ENCODE data around the gene DZIP1L.

DZIP1L gene

DNA sequence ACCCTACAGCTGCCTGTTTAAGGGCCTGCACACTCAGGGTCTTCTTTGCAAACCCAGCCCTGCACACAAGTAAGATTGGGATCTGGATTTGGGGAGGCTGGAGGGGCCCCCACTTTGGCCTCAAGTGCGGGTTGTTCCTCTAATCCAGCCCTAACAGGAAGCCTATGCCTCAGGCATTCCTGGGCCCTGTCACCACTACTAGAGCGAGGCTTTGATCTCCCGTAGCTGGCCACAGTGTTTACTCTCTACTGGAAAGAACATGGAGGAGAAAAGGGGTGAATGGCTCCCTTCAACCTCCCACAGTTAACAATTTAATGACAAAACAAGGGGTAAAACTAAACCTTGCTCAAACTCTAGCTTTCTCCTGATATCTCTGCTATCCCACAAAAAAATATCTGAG lies 48.4 kb downstream of the DZIP1L start:
- no peaks in the 10 kb centered on the region for H3K4me1 ChIP-seq
- no peaks in the 10 kb centered on the region for H3K27me3 ChIP-seq
- DNase-seq: no peak
- no peaks in the 10 kb centered on the region for H3K9me3 ChIP-seq
- H3K36me3 ChIP-seq: no peaks in the 10 kb centered on the region
- TF ChIP-seq, protein P1, sequence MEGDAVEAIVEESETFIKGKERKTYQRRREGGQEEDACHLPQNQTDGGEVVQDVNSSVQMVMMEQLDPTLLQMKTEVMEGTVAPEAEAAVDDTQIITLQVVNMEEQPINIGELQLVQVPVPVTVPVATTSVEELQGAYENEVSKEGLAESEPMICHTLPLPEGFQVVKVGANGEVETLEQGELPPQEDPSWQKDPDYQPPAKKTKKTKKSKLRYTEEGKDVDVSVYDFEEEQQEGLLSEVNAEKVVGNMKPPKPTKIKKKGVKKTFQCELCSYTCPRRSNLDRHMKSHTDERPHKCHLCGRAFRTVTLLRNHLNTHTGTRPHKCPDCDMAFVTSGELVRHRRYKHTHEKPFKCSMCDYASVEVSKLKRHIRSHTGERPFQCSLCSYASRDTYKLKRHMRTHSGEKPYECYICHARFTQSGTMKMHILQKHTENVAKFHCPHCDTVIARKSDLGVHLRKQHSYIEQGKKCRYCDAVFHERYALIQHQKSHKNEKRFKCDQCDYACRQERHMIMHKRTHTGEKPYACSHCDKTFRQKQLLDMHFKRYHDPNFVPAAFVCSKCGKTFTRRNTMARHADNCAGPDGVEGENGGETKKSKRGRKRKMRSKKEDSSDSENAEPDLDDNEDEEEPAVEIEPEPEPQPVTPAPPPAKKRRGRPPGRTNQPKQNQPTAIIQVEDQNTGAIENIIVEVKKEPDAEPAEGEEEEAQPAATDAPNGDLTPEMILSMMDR (IDR thresholded peaks at IDR 0.05; ENCODE audit: low read depth, low read length): no peak
- no peak overlapping the region for H3K4me3 ChIP-seq (ENCODE audit: low read depth, low read length)

DNA sequence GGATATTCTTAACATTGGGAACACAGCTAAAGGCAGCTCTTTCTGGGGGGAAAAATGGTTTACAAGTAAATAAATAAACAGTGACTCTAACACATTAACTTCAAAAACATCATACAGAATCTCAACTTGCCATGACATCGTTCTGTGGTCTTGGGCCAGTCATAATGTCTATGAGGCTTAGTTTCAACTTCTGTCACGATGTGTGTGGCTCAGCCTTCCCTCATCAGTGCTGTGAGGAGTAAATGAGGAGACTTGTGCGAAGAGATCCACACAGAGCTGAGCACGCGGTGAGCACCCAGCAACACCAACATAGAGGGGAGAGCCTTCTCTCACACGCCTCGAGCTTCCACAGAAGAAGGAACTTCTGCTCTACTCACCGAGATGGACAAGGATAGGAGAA lies 49.0 kb downstream of the DZIP1L start:
- H3K4me3 ChIP-seq (ENCODE audit: low read depth, low read length): no peak overlapping the region
- no peaks in the 10 kb centered on the region for H3K4me1 ChIP-seq
- no peak for DNase-seq
- H3K27me3 ChIP-seq: no peaks in the 10 kb centered on the region
- H3K9me3 ChIP-seq: no peaks in the 10 kb centered on the region
- no peaks in the 10 kb centered on the region for H3K36me3 ChIP-seq
- TF ChIP-seq, protein P1 (IDR thresholded peaks at IDR 0.05; ENCODE audit: low read depth, low read length): no peak

GRCh38 chr3:138065949-138066348 lies 49.5 kb downstream of the DZIP1L start:
- Histone ChIP-seq H3K36me3 (no peaks in the 10 kb centered on the region), H3K4me1 (no peaks in the 10 kb centered on the region), H3K4me3 (ENCODE audit: low read depth, low read length) (no peak overlapping the region), H3K9me3 (no peaks in the 10 kb centered on the region), H3K27me3 (no peaks in the 10 kb centered on the region)
- DNase-seq: no peak
- TF ChIP-seq, protein P1 (IDR thresholded peaks at IDR 0.05; ENCODE audit: low read depth, low read length): no peak

GRCh38 chr3:138063416-138063815 lies 52.0 kb downstream of the DZIP1L start:
- Histone ChIP-seq H3K27me3 (no peaks in the 10 kb centered on the region), H3K9me3 (no peaks in the 10 kb centered on the region), H3K4me1 (no peaks in the 10 kb centered on the region), H3K36me3 (no peaks in the 10 kb centered on the region), H3K4me3 (ENCODE audit: low read depth, low read length) (no peak overlapping the region)
- DNase-seq: no peak
- TF ChIP-seq, protein P1 (IDR thresholded peaks at IDR 0.05; ENCODE audit: low read depth, low read length): no peak

DNA sequence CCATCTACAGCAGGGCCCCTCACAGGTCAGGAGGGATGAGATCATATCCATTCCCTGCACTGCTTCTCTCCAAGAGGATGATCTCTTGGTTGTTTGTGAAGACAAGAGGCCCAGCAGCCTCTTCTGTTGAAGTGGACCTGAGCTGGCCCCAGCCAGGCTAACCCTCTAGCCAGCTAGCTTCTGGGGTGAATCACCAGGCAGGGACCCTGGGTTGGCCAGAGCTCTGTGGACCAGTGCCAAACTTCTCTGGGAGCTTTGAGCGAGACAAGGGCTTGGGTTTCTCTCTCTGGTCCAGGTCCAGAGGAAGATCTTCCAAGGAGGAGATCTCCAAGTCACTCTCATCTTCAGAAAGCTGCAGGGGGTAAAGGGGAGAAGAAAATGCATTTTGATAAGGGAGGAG lies 52.8 kb downstream of the DZIP1L start:
- H3K9me3 ChIP-seq: no peaks in the 10 kb centered on the region
- no peaks in the 10 kb centered on the region for H3K36me3 ChIP-seq
- H3K4me3 ChIP-seq (ENCODE audit: low read depth, low read length): no peak overlapping the region
- no peak for DNase-seq
- H3K27me3 ChIP-seq: no peaks in the 10 kb centered on the region
- no peaks in the 10 kb centered on the region for H3K4me1 ChIP-seq
- TF ChIP-seq, protein P1 (IDR thresholded peaks at IDR 0.05; ENCODE audit: low read depth, low read length): no peak

DNA sequence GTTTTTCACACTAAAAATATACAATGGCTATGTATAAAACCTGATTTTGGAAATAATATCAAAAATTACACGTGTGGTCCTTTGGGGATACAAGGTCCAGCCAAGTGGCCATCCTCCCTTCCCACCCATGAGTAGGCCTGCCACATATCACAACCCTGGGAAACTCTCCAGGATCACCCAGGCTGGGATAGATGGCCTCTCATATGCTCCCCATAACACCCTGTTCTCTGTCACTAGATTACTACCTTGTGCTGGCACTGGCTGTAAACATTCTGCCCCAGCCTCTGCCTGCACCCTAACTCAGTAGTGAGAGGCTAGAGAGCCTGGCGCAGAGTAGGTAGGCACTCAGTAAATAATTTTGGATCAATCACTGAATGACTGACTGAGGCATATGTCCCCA lies 53.4 kb downstream of the DZIP1L start:
- TF ChIP-seq, protein P1 (IDR thresholded peaks at IDR 0.05; ENCODE audit: low read depth, low read length): no peak
- Histone ChIP-seq H3K4me1 (no peaks in the 10 kb centered on the region), H3K27me3 (no peaks in the 10 kb centered on the region), H3K36me3 (no peaks in the 10 kb centered on the region), H3K9me3 (no peaks in the 10 kb centered on the region), H3K4me3 (ENCODE audit: low read depth, low read length) (no peak overlapping the region)
- no peak for DNase-seq
